Transverse colon (tissue), 4 donors: ENCODE results near the gene PRKG1.

Experiments
- CTCF ChIP-seq, 5 experiments: fragments of 200-600 bp in 3 of 5; fragments of 450-650 bp in 2 of 5; sonication (generic) in 3 of 5; IDR thresholded peaks; 1 replicate in 2 of 5; 2 replicates in 3 of 5; pipeline ENCODE4 v1.5.1; 2016 to 2017; ENCODE audit warnings: antibody characterized with exemption in 5 of 5, inconsistent platforms in 3 of 5, mild to moderate bottlenecking in 2 of 5, moderate library complexity in 1 of 5
- EP300 ChIP-seq: sonication (generic); formaldehyde crosslinking; IDR thresholded peaks from one replicate; pipeline ENCODE4 v1.6.1; 2017; ENCODE audit warnings: antibody characterized with exemption, low read depth
- POLR2A ChIP-seq: fragments of 450-650 bp; IDR thresholded peaks from one replicate; pipeline ENCODE4 v1.6.1; 2016; ENCODE audit warnings: antibody characterized with exemption, mild to moderate bottlenecking, moderate library complexity
- POLR2AphosphoS5 ChIP-seq, 3 donors: sonication (generic); formaldehyde crosslinking; IDR thresholded peaks; one replicate each; pipeline ENCODE4 v1.6.1; 2016; ENCODE audit warnings: antibody characterized with exemption in 3 of 3

- TF ChIP-seq POLR2A (no peak), CTCF (IDR thresholded peaks at IDR 0.05) (no peak), EP300 (no peak), POLR2AphosphoS5 (IDR thresholded peaks at IDR 0.05) (no peak)
Measured at GRCh38 chr10:52313256-52313932, 1239.1 kb downstream of the PRKG1 start.
